Adrenal gland (tissue), 12 donors: Measurements from ENCODE around the gene SPOP. TPM values are rescaled to one million over a fixed set of nuclear protein-coding genes. Genes with fewer than 3 reads are reported as not detected.
A peak's percentile ranks its signal among the peaks of the same experiment; 100 is the strongest.

Source experiments
- DNase-seq, 7 donors: peaks; one replicate each; pipeline ENCODE4 v3.0.0-alpha.2; 2019 to 2020
- H3K27ac ChIP-seq, 5 donors: fragments of 200-600 bp; sonication (generic) in 4 of 5; 1 replicate in 3 of 5; 2 replicates in 2 of 5; pipeline versions ENCODE4 v1.5.1 to v1.8.0; 2016 to 2020; ENCODE audit warnings: mild to moderate bottlenecking in 1 of 5
- H3K27me3 ChIP-seq: fragments of 200-600 bp; 2 replicates; pipeline ENCODE4 v1.8.0; 2021
- H3K36me3 ChIP-seq, 2 donors: fragments of 200-600 bp; replicated peaks in 1 of 2; 1 replicate in 1 of 2; 2 replicates in 1 of 2; pipeline versions ENCODE4 v1.5.1 to v1.8.0; 2018 to 2022
- H3K4me1 ChIP-seq, 2 donors: fragments of 200-600 bp; replicated peaks in 1 of 2; 1 replicate in 1 of 2; 2 replicates in 1 of 2; pipeline versions ENCODE4 v1.5.1 to v1.8.0; 2018 to 2021
- H3K4me3 ChIP-seq, 4 donors: fragments of 200-600 bp; sonication (generic) in 3 of 4; one replicate each; pipeline ENCODE4 v1.5.1; 2016 to 2018
- H3K9me3 ChIP-seq, 3 donors: fragments of 200-600 bp; sonication (generic) in 1 of 3; replicated peaks in 1 of 3; 1 replicate in 2 of 3; 2 replicates in 1 of 3; pipeline versions ENCODE4 v1.5.1 to v1.8.0; 2016 to 2021
- POLR2A ChIP-seq, 2 donors: fragments of 450-650 bp; IDR thresholded peaks; one replicate each; pipeline ENCODE4 v1.6.1; 2017; ENCODE audit warnings: antibody characterized with exemption in 2 of 2, mild to moderate bottlenecking in 2 of 2, moderate library complexity in 1 of 2
- WGBS, 4 donors: extraction: QIAGEN DNeasy Blood & Tissue Kit in 2 of 4; methylation state at CpG; one replicate each; pipeline versions ENCODE4 v1.1.5 to v1.1.7; 2013 to 2017; 5-methylcytosine and 5-hydroxymethylcytosine counted together
- intact Hi-C, 2 donors: fragments of 100-400 bp; cut with DNase I; formaldehyde crosslinking; loops; one replicate each; pipeline versions ENCODE4 v1.14.1 to v1.15.0; 2022 to 2023
- polyA plus RNA-seq, 3 donors: library from polyadenylated mRNA; stranded (reverse); fragments of 200-250 nt in 2 of 3; fragments of 350-450 nt in 1 of 3; fragmentation: Illumina TruSeq in 1 of 3; extraction: RNeasy Lipid Tissue Mini Kit (QIAGEN cat#74804) in 1 of 3; gene quantifications; one replicate each; pipeline ENCODE4 v1.2.3, GENCODE V29; 2013 to 2014
- total RNA-seq, 9 donors: library from RNA; depleted of rRNA in 4 of 9; stranded (reverse); fragments of >200 nt in 4 of 9; fragments of 120-200 nt in 1 of 9; fragmentation: NEBNext Ultra II Directional in 1 of 9; extraction: Animal tissue kit (Norgen Biotek cat#: 25700) in 1 of 9; gene quantifications; one replicate each; pipeline versions ENCODE4 v1.1.0 to v1.2.4, GENCODE V29; 2013 to 2023
- TF ChIP-seq, protein P1 (sequence below), 6 experiments: fragments of 450-650 bp in 4 of 6; fragments of 200-600 bp in 2 of 6; sonication (generic) in 1 of 6; IDR thresholded peaks; 1 replicate in 5 of 6; 2 replicates in 1 of 6; pipeline versions ENCODE4 v1.5.1 to v1.8.0; 2016 to 2021; ENCODE audit warnings: antibody characterized with exemption in 6 of 6, mild to moderate bottlenecking in 2 of 6, moderate library complexity in 1 of 6
- donor health status: healthy with polysubstance abuse.
- donor health status: Bipolar disorder and iron deficiency.
- donor health status: DM: yes; HTN: yes; CAD: no.
- donor health status: DM: no; HTN: no; CAD: no.
- donor health status: DM: no; HTN: no; CAD: no.
- donor health status: DM: yes; HTN: yes; CAD: no.

SPOP gene
- total and polyA plus RNA-seq, 12 donors: 22.4 to 86.4 (median 57.6) TPM

DNA sequence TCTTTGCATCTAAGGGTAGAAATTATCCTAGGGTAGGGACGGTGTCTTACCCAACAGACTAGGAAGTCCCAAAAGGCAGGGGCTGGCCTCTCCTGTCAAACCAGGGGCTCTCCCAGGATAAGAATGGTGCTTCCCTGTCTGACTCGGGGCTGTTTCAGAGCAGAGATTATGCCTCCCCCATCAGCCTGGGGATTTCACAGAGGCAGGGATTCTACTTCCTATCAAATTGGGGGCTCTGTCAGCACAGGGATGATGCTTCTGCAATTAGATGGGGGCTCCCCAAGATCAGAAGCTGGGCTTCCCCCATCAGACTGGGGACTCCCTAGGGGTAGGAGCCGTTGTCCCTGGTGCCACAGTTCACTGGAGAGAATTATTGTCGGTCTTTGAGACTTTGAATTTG, 99.9 kb downstream of the SPOP start:
- H3K27me3 ChIP-seq: peaks cover 6% of the 10 kb centered on the region
- TF ChIP-seq POLR2A (IDR thresholded peaks at IDR 0.05): no peak
- TF ChIP-seq, protein P1, sequence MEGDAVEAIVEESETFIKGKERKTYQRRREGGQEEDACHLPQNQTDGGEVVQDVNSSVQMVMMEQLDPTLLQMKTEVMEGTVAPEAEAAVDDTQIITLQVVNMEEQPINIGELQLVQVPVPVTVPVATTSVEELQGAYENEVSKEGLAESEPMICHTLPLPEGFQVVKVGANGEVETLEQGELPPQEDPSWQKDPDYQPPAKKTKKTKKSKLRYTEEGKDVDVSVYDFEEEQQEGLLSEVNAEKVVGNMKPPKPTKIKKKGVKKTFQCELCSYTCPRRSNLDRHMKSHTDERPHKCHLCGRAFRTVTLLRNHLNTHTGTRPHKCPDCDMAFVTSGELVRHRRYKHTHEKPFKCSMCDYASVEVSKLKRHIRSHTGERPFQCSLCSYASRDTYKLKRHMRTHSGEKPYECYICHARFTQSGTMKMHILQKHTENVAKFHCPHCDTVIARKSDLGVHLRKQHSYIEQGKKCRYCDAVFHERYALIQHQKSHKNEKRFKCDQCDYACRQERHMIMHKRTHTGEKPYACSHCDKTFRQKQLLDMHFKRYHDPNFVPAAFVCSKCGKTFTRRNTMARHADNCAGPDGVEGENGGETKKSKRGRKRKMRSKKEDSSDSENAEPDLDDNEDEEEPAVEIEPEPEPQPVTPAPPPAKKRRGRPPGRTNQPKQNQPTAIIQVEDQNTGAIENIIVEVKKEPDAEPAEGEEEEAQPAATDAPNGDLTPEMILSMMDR (IDR thresholded peaks at IDR 0.05): no peak
- H3K4me3 ChIP-seq: no peak overlapping the region
- H3K27ac ChIP-seq: no peak overlapping the region
- intact Hi-C loops: loop anchor here (10.0 kb wide), 2 partner anchors 277 to 417 kb away; partner anchors contain the start of gene DLX3 (in 1 of the 2)
- H3K36me3 ChIP-seq: no peaks in the 10 kb centered on the region
- no peak for DNase-seq
- H3K9me3 ChIP-seq: no peaks in the 10 kb centered on the region
- WGBS, 4 donors: 66 to 72% (median 70%) methylated on average over 4 of the region's 4 CpGs
- peaks cover 4 to 9% of the 10 kb centered on the region in 2 donors for H3K4me1 ChIP-seq

DNA sequence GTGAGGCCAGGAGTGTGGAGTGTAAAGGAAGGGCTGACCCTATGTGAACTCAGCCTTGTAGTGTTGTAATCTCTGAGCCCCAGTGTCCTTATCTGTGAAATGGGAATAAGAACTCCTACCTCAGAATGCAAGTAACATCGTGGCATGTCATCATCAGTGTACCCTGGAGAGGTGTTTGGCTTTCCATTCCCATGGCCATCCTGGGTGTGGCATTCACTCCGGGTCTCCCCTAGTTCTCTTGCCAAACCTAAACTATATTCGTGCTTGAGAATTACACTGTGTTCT, 100.3 kb downstream of the SPOP start:
- Histone ChIP-seq H3K27ac (no peak overlapping the region), H3K9me3 (no peaks in the 10 kb centered on the region), H3K4me3 (peak overlapping the region in 1 of 4 donors; percentile 68), H3K4me1 (peaks cover 4 to 9% of the 10 kb centered on the region in 2 donors), H3K36me3 (no peaks in the 10 kb centered on the region), H3K27me3 (peaks cover 6% of the 10 kb centered on the region)
- 59 to 75% (median 63%) methylated on average over 3 of the region's 3 CpGs for WGBS, 4 donors
- intact Hi-C loops: loop anchor here (10.0 kb wide), 2 partner anchors 277 to 417 kb away; partner anchors contain the start of gene DLX3 (in 1 of the 2)
- DNase-seq: no peak
- TF ChIP-seq POLR2A (IDR thresholded peaks at IDR 0.05): no peak
- TF ChIP-seq, protein P1 (IDR thresholded peaks at IDR 0.05): no peak

- TF ChIP-seq, protein P1 (IDR thresholded peaks at IDR 0.05): no peak
- TF ChIP-seq POLR2A (IDR thresholded peaks at IDR 0.05): no peak
- Histone ChIP-seq H3K4me1 (peaks cover 4 to 9% of the 10 kb centered on the region in 2 donors), H3K9me3 (no peaks in the 10 kb centered on the region), H3K36me3 (no peaks in the 10 kb centered on the region), H3K4me3 (peak overlapping the region in 2 of 4 donors; percentile 7 to 68), H3K27me3 (peaks cover 6% of the 10 kb centered on the region), H3K27ac (peak overlapping the region in 2 of 5 donors; percentile 5 to 45)
- 15 to 82% (median 25%) methylated on average over 4 to 22 of the region's 22 CpGs for WGBS, 4 donors
- intact Hi-C loops: loop anchor here (10.0 kb wide), 2 partner anchors 278 to 418 kb away; partner anchors contain the start of gene DLX3 (in 1 of the 2)
- DNase-seq: no peak
Observed at GRCh38 chr17:49576917-49577649, 100.8 kb downstream of the SPOP start.

- peaks cover 4 to 9% of the 10 kb centered on the region in 2 donors for H3K4me1 ChIP-seq
- intact Hi-C loops: loop anchor here (10.0 kb wide), 2 partner anchors 278 to 418 kb away; partner anchors contain the start of gene DLX3 (in 1 of the 2)
- DNase-seq: peak in 2 of 7 donors; percentile 27
Observed at GRCh38 chr17:49576088-49576916, 101.6 kb downstream of the SPOP start.

More at GRCh38 chr17:49576088-49576916, 101.6 kb downstream of the SPOP start:
- TF ChIP-seq, protein P1 (IDR thresholded peaks at IDR 0.05): no peak
- TF ChIP-seq POLR2A (IDR thresholded peaks at IDR 0.05): no peak
- H3K9me3 ChIP-seq: no peaks in the 10 kb centered on the region
- H3K4me3 ChIP-seq: peak overlapping the region in 3 of 4 donors; percentile 7 to 68 (median 11)
- no peaks in the 10 kb centered on the region for H3K36me3 ChIP-seq
- H3K27me3 ChIP-seq: peaks cover 6% of the 10 kb centered on the region
- WGBS, 4 donors: 1 to 3% (median 2%) methylated on average over 13 to 68 of the region's 68 CpGs
- peak overlapping the region in 2 of 5 donors; percentile 38 to 45 for H3K27ac ChIP-seq
